ENCODE measurements around the gene B9D1.

- TF ChIP-seq GATA2 (IDR thresholded peaks at IDR 0.05; ENCODE audit: low read depth, low read length), result no peak
- no peak for TF ChIP-seq GATA3 (IDR thresholded peaks at IDR 0.05; ENCODE audit: low read depth, low read length)
These were observed 56.1 kb downstream of the B9D1 start for GRCh38 chr17:19306160-19307111.

Data from SH-SY5Y (cell line).